Heart right ventricle (tissue), 16 donors: ENCODE results near the gene PI4KA. TPM values are rescaled to one million over a fixed set of nuclear protein-coding genes. Genes with fewer than 3 reads are reported as not detected.
A peak's percentile ranks its signal among the peaks of the same experiment; 100 is the strongest.
"Not testable (repeated sequence)": the region's sequence is repeated elsewhere in the genome, so short reads cannot be mapped to it uniquely, and the experiment has no call there.

ENCODE experiments used
- ATAC-seq, 8 donors: fragments of 200-7000 bp; cut with Tn5 transposase; one replicate each; pipeline ENCODE4 v1.9.1; 2020; ENCODE audit warnings: mild to moderate bottlenecking in 8 of 8, moderate library complexity in 8 of 8, moderate number of reproducible peaks in 1 of 8
- DNase-seq, 2 donors: peaks; one replicate each; pipeline ENCODE4 v3.0.0-alpha.2; 2020
- H3K27ac ChIP-seq, 10 donors: fragments of 200-600 bp; sonication (generic) in 2 of 10; one replicate each; pipeline versions ENCODE4 v1.5.0 to v1.8.0; 2020 to 2022; ENCODE audit warnings: mild to moderate bottlenecking in 3 of 10
- H3K27me3 ChIP-seq, 7 donors: fragments of 200-600 bp; one replicate each; pipeline ENCODE4 v1.8.0; 2021 to 2022; ENCODE audit warnings: mild to moderate bottlenecking in 2 of 7
- H3K36me3 ChIP-seq, 9 donors: fragments of 200-600 bp; sonication (generic) in 1 of 9; one replicate each; pipeline versions ENCODE4 v1.5.0 to v1.8.0; 2020 to 2022; ENCODE audit warnings: mild to moderate bottlenecking in 2 of 9
- H3K4me1 ChIP-seq, 9 donors: fragments of 200-600 bp; sonication (generic) in 1 of 9; one replicate each; pipeline versions ENCODE4 v1.5.0 to v1.8.0; 2020 to 2022; ENCODE audit warnings: mild to moderate bottlenecking in 4 of 9
- H3K4me3 ChIP-seq, 10 donors: fragments of 200-600 bp; sonication (generic) in 2 of 10; one replicate each; pipeline versions ENCODE4 v1.5.0 to v1.8.0; 2020 to 2022; ENCODE audit warnings: mild to moderate bottlenecking in 7 of 10, moderate library complexity in 2 of 10
- H3K9me3 ChIP-seq, 11 donors: fragments of 200-600 bp in 10 of 11; sonication (generic) in 2 of 11; one replicate each; pipeline versions ENCODE4 v1.5.0 to v1.8.0; 2013 to 2022; ENCODE audit warnings: mild to moderate bottlenecking in 2 of 11, control low read depth in 1 of 11, moderate library complexity in 1 of 11
- WGBS, 2 donors: extraction: QIAGEN DNeasy Blood & Tissue Kit; methylation state at CpG; one replicate each; pipeline ENCODE4 v1.1.7; 2013; ENCODE audit warnings: inconsistent platforms in 1 of 2; 5-methylcytosine and 5-hydroxymethylcytosine counted together
- intact Hi-C, 10 donors: fragments of 100-400 bp; cut with DNase I; formaldehyde crosslinking; loops; one replicate each; pipeline versions ENCODE4 v1.11.1 to v1.14.2; 2022
- polyA plus RNA-seq, 2 donors: library from polyadenylated mRNA; stranded (reverse); fragments of 200-250 nt; gene quantifications; one replicate each; pipeline ENCODE4 v1.2.3, GENCODE V29; 2013
- total RNA-seq, 10 donors: library from RNA; stranded (reverse); fragmentation: NEBNext Ultra II Directional in 3 of 10; extraction: Animal tissue kit (Norgen Biotek cat#: 25700) in 3 of 10; gene quantifications; one replicate each; pipeline versions ENCODE4 v1.2.1 to v1.2.4, GENCODE V29; 2021 to 2023
- TF ChIP-seq, protein P1 (sequence below), 9 donors: fragments of 200-600 bp; sonication (generic) in 2 of 9; IDR thresholded peaks; one replicate each; pipeline versions ENCODE4 v1.5.0 to v1.8.0; 2021 to 2022; ENCODE audit warnings: antibody characterized with exemption in 9 of 9, mild to moderate bottlenecking in 5 of 9, moderate library complexity in 1 of 9
- donor health status: Arrhythmogenic right ventricular cardiomyopathy.
- donor health status: ischemic (EF 13 %, LVEDD 7.1; RV severe dilation, severe dysfunction).
- donor health status: healthy with polysubstance abuse.
- donor health status: DM: no; HTN: yes; CAD: no.
- donor health status: DM: no; HTN: no; CAD: no.
- donor health status: ischemic (EF 25% LVEDD 6.9; RV normal size, moderate dysfunction).
- donor health status: ischemic (EF 25% LVEDD 5.7; RV mildly dilated, moderate dysfunction).
- donor health status: healthy.
- donor health status: DM: yes; HTN: yes; CAD: no.
- donor health status: Ischemic cardiomyopathy.
- donor health status: ischemic (EF 35%, LVEDD 5.7; RV mildly dilated, moderate dysfunction).
- donor health status: nonischemic (EF 11% LVEDD 7.7; RV severe dilation, severe dysfunction).
- donor health status: DM: yes; HTN: yes; CAD: no.
- donor health status: PGD.
- donor health status: ischemic (EF 29% LVEDD 5.4; RV normal size, mild dysfunction).
- donor health status: nonischemic (EF 23%, LVEDD 6.1; RV moderate dilation, normal function).

The PI4KA gene
- total and polyA plus RNA-seq, 12 donors: 32.3 to 55.2 (median 39.4) TPM

DNA sequence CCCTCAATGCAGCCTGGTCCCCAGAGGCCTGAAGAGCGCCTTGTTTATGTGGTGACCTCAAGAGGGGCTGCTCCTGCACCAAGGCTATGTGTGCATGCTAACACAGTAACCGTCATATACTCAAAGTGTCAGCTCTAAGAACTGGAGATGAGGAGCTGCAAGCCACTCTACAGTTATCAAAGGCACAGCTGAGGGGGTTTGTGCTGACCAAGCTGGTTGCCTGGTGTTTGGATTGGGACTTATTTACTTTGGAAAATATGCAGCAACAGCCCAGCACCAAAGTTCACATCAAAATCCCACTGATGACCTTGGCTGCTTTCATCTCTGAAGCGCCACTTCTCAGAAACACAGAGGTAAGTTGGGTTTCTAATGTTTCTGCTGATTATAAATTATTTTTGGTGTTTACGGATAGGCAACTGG lies 84.8 kb downstream of the PI4KA start, which contains the start of gene SERPIND1:
Gene SERPIND1 (plus strand): TSS at position 321 of the 420 bp plus-strand sequence. CDS start 5,200 bp downstream, outside the sequence.
- no peaks in the 10 kb centered on the region for H3K27me3 ChIP-seq
- no peaks in the 10 kb centered on the region for H3K9me3 ChIP-seq
- TF ChIP-seq, protein P1, sequence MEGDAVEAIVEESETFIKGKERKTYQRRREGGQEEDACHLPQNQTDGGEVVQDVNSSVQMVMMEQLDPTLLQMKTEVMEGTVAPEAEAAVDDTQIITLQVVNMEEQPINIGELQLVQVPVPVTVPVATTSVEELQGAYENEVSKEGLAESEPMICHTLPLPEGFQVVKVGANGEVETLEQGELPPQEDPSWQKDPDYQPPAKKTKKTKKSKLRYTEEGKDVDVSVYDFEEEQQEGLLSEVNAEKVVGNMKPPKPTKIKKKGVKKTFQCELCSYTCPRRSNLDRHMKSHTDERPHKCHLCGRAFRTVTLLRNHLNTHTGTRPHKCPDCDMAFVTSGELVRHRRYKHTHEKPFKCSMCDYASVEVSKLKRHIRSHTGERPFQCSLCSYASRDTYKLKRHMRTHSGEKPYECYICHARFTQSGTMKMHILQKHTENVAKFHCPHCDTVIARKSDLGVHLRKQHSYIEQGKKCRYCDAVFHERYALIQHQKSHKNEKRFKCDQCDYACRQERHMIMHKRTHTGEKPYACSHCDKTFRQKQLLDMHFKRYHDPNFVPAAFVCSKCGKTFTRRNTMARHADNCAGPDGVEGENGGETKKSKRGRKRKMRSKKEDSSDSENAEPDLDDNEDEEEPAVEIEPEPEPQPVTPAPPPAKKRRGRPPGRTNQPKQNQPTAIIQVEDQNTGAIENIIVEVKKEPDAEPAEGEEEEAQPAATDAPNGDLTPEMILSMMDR (IDR thresholded peaks at IDR 0.05): no peak
- H3K4me1 ChIP-seq: peaks cover 0 to 20% (median 9%) of the 10 kb centered on the region in 9 donors
- no peak for DNase-seq
- no peak for ATAC-seq
- H3K27ac ChIP-seq: no peak within 1 kb of the TSS
- intact Hi-C loops: no loop called here
- WGBS, 2 donors: 80 to 95% methylated on average over 4 of the region's 4 CpGs
- H3K36me3 ChIP-seq: peaks cover 0 to 55% (median 0%) of the 10 kb centered on the region in 9 donors
- H3K4me3 ChIP-seq: no peak within 1 kb of the TSS

DNA sequence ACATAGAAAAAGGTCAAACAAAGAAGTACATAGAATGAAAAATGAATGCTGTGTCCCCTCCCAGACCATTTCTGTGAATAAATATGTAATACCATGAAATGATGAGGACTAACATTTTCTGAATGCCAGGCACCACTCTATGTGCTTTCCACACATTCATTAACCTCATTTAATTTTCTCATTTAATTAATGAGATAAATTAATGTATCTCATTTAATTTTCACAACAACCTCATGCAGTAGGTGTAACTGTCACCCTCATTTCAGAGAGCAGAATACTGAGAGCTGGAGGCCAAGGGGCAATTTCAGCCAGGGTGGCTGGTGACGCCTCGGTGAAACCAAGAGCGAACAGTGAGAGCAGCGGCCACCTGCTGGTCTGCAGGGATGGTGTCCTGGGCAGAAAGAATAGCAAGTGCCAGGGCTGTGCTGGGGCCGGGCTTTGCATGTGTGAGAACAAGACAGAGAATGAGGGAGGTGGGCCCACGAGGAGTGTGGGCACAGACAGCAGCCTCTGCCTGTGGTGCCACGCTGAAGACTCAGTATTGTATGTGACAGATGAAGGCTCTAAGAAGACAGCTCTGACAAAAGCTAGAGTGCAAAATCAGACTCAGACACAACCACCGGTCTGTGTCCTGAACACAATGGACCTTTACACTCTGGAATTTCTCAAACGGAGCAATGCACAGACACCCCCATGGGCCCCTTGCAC lies 86.5 kb downstream of the PI4KA start:
- Histone ChIP-seq H3K9me3 (no peaks in the 10 kb centered on the region), H3K27ac (no peak overlapping the region), H3K4me3 (no peak overlapping the region), H3K36me3 (peaks cover 0 to 51% (median 0%) of the 10 kb centered on the region in 9 donors), H3K27me3 (no peaks in the 10 kb centered on the region), H3K4me1 (peaks cover 0 to 11% (median 7%) of the 10 kb centered on the region in 9 donors)
- intact Hi-C loops: no loop called here
- TF ChIP-seq, protein P1 (IDR thresholded peaks at IDR 0.05): no peak
- DNase-seq (no peak), ATAC-seq (peak in 1 of 8 donors; percentile 10)
- 88 to 93% methylated on average over 9 of the region's 9 CpGs for WGBS, 2 donors

DNA sequence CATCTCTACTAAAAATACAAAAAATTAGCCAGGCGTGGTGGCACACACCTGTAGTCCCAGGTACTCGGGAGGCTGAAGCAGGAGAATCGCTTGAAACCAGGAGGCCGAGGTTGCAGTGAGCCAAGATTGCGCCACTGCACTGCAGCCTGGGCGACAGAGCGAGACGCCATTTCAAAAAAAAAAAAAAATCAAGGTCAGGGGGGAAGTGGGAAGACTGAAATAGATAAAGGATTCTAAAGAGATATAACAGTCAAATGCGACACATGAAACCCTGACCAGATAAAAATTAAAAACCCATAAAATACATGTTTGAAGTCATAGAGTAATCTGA lies 89.2 kb downstream of the PI4KA start:
- DNase-seq, H3K27me3 ChIP-seq, H3K4me1 ChIP-seq, H3K4me3 ChIP-seq, ATAC-seq, intact Hi-C loops, H3K9me3 ChIP-seq, H3K27ac ChIP-seq: not testable (repeated sequence)
- peaks cover 0 to 61% (median 9%) of the 10 kb centered on the region in 9 donors for H3K36me3 ChIP-seq
- 87 to 93% methylated on average over 9 of the region's 9 CpGs for WGBS, 2 donors

DNA sequence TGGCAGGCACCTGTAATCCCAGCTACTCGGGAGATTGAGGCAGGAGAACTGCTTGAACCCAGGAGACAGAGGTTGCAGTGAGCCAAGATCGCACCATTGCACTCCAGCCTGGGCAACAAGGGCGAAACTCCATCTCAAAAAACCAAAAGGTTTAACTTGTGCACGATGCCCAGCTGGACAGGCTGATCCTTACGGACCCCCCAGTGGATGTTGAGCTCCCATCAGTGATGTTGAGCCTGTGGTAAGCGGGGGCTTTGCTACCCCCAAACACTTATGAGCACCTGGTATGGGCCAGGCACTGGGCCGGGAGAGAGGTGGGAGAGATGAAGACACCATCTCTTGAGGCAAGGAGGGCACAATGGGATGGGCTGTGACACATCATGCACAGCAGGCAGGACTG lies 92.1 kb downstream of the PI4KA start:
- DNase-seq (no peak), ATAC-seq (no peak)
- Histone ChIP-seq H3K27me3 (no peaks in the 10 kb centered on the region), H3K4me1 (no peaks in the 10 kb centered on the region), H3K9me3 (no peaks in the 10 kb centered on the region), H3K27ac (no peak overlapping the region), H3K36me3 (peaks cover 0 to 75% (median 27%) of the 10 kb centered on the region in 9 donors), H3K4me3 (no peak overlapping the region)
- TF ChIP-seq, protein P1 (IDR thresholded peaks at IDR 0.05): no peak
- 99% methylated on average over 7 of the region's 7 CpGs for WGBS, 2 donors
- intact Hi-C loops: no loop called here

DNA sequence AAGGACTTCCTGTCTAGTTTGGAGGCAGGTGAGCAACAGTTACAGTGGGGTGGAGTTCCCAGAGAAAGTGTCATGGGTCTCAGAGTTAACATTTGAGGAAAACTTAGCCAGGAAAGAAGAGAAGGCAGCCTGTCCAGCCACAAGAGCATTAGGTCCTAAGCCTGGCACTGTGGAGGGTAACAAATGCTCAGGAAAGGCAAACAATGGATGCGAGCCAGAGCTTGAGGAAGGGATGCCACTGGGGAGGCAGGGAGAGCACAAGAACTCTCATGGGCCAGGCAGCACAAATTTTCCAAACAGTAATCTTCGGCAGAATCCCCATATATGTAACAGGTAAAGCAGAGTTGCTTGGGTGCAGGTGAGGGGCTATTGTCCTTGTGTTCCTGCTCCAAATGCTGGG lies 92.7 kb downstream of the PI4KA start:
- intact Hi-C loops: no loop called here
- peaks cover 0 to 81% (median 28%) of the 10 kb centered on the region in 9 donors for H3K36me3 ChIP-seq
- DNase-seq: no peak
- H3K4me1 ChIP-seq: no peaks in the 10 kb centered on the region
- WGBS, 2 donors: 90 to 100% methylated on average over 2 of the region's 2 CpGs
- TF ChIP-seq, protein P1 (IDR thresholded peaks at IDR 0.05): no peak
- ATAC-seq: no peak
- H3K27ac ChIP-seq: no peak overlapping the region
- H3K4me3 ChIP-seq: no peak overlapping the region
- H3K27me3 ChIP-seq: no peaks in the 10 kb centered on the region
- no peaks in the 10 kb centered on the region for H3K9me3 ChIP-seq
